NCI-H146 treated with DMSO at 0.1 percent for 48 hours (cell line): ENCODE results near the gene CCDC169.

Experiments used
- DNase-seq: peaks from one replicate; lab custom pipeline; 2025; ENCODE audit not compliant: unreplicated experiment; lab: John Stamatoyannopoulos, UW

Gene CCDC169

DNA sequence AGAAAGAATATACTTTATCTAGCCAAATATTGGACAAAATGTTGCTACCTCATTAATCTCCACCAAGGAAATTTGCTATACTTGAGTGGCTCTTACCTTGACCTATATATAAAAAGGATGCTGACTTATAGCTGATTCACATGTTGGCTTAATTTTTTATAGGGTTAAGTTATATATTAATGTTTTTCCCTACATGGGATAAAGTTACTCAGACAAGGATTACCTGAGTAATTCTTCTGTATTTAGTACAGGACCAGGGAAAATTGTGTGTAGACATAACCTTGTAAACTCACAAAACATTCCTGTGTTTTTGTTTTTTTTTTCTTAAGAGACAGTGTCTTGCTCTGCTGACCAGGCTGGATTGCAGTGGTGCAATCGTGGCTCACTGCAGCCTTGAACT, 52.6 kb downstream of the CCDC169 start:
- DNase-seq = no peak

DNA sequence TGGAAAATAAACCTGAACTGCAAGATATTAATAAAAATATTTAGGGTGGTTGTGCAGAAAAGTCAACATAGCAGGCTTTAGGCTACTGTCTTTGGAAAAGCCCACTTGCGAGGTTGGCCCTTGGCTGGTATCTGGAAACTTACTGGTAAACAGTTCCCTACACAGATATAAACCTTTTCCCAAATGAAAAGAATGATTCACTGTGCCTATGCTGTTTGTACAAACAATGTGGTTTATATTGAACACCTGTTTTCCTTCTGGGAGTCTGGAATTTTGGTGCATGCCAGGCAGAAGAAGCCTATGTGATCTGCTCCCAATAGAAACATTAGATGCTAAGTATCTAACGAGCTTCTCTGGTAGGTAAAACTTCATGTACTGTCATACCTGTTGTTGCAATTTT, 53.5 kb downstream of the CCDC169 start:
- no peak for DNase-seq

DNA sequence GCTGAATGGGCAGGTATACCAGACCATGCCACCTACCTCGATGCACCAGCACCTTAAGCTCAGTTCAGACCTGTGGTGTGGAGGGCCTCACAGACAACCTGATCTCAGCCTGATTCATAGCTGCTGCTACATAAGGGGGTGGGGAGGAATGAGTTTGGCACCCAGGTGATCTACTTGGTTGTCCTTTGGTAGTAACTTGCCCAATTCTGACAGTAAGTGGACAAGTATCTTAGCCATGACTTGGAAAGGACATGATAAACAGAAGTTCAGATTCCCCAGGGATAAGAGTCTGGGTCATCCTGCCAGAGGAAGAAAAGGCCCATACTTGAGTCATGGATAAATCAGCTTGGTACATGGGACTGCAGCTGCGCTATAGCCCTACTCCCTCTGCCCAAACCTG, 54.9 kb downstream of the CCDC169 start:
- DNase-seq = no peak

DNA sequence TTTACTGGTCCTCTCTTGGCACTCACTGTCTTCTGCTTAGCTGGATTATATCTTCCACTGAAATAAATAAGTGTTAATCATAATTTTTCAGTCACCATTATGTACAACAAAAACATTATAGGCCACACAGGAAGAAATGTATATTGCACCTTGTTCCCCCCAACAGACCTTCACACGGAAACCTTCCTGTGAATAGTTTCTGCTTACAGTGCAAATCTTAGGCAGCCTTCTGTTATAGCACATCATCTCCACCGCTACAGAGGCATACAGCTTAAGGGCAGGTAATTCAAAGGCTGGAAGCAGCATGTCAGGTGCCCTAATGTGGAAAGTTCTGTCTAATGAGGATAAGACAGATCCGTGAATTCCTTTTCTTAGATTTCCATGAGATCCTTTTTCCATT, 66.4 kb downstream of the CCDC169 start:
- DNase-seq = no peak

DNA sequence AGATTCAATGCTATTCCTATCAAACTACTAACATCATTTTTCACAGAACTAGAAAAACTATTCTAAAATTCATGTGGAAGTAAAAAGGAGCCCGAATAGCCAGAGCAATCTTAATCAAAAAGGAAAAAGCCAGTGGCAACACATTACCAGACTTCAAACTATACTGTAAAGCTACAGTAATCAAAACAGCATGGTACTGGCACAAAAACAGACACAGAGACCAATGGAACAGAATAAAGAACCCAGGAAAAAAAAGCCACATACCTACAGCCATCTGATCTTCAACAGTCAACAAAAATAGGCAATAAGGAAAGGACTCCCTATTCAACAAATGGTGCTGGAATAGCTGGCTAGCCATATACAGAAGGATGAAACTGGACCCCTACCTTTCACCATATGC, 72.9 kb downstream of the CCDC169 start:
- no peak for DNase-seq

DNA sequence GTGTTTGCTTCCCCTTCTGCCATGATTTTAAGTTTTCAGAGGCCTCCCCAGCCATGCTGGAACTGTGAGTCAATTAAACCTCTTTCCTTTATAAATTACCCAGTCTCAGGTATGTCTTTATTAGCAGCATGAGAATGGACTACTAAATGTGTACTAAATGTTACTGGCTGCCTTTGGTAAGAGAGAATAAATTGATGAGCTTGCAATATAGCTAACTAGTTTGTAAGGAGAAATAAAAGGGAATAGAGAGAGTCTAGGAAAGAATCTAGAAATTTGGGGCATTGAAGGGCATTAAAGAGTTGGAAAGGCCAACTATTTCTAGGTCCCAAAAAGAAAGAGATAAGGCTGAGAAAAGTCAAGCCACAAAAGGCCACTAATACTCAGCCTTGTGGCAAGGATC, 77.7 kb downstream of the CCDC169 start:
- no peak for DNase-seq

DNA sequence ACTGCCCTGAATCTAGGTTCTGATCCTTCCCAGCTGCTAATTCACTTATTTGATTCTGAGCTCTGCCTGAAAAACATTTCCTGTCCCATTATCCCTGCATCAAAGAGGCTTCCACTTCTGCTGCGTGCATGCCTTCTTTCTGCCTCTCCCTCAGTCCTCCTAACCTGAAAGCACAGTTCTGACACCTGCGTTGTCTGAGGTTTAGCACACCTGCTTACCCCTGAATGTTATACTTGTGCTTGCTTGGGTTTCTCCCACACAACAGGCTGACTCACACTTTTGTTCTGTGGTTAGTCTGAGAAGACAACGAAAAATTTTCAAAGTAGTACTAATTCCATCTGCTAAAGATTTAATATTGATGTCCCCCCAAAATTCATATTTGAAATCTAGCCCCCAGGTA, 80.2 kb downstream of the CCDC169 start:
- DNase-seq = no peak

DNA sequence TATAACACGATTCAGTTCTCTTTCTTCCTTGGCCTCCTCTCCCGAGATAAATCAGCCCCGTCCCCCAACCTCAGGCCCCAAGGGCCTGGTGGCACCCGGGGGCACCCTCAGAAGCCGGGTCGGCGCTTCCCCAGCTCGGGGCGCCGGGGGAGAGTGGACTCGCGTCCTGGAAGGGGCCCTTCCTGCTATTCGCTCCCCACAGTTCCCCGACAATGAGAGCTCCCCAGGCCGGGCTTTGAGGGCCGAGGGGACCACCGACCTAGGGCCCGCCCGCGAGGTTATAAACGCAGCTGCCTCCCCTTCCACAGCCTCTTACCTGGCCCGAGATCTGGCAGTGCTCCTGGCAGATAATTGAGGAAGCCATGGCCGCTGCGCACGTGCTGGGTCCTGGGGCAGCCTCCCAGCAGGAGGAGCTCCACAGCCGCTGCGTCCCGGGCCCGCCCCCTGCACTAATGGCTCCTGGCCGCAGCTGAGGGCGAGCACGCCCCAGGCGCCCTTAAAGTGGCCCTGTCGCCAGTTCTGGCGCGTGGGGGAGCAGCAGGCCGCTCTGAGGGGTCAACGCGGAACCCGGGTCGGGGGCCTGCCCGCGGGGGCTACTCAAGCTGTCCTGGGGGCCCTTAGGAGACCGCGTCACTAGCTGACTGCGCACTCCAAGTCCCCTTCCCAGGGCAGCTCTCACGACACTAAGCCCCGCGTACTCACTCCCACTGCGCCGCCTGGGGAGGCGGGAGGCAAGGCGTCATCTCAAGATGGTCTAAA, 83.3 kb downstream of the CCDC169 start, which contains the start of gene SOHLH2:
Gene SOHLH2, minus strand, starts transcription at position 394 of the 759 bp plus-strand sequence. Its CDS starts 30 bp downstream, at position 364.
- no peak for DNase-seq

DNA sequence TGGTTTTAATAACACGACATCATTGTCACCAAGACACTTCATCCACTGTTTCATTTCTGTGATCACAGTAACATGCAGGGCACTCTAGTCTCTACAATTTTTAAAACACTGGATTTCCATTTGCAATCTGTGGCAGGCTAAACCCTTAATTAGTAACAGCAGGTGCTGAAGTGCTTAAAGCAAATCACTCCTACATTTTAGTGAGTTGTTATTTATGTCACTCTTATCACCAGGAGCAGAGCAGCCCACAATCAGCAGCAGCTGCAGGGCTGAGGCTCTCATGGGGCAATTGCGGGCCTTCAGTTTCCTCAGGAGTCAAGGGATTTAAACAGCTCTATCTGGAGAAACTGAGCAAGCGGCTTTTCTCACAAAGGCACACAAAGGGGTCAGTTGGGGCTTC, 84.8 kb downstream of the CCDC169 start:
- no peak for DNase-seq

DNA sequence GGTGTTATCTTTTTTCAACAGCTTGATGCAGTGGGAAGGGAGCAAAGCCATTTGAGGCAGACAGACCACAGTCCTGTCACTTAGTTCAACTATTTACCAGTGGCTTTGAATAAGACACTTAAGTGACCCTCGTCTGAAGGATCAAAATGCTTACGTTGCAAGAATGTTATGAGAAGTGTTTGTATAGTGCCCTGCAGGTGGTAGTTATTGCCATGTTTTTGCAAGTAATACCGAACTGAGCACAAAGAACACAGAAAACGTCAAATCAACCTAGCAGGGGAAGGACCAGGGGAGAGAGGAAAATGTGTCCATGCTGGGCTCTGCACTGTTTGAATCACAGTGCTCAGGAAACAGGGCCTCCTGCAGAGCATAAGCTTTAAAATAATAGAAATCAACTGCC, 86.0 kb downstream of the CCDC169 start:
- no peak for DNase-seq

DNA sequence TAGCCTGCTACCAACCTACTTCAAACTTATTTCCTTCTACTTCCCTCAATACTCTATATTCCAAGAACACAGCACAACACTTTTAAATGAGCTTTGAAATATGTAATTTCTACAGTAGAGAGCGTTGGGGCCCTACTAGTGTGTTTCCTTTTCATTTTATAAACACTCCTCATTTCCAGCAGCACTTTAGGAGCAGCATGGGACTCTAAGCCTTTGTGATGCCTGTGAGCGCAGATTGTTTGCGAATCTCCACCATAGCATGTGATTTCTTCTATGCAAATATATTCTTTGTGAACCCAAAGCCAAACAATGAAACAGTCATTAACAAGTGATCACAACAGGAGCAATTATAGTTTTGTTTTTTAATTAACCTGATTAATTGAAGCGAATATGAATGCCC, 86.9 kb downstream of the CCDC169 start:
- DNase-seq = no peak

DNA sequence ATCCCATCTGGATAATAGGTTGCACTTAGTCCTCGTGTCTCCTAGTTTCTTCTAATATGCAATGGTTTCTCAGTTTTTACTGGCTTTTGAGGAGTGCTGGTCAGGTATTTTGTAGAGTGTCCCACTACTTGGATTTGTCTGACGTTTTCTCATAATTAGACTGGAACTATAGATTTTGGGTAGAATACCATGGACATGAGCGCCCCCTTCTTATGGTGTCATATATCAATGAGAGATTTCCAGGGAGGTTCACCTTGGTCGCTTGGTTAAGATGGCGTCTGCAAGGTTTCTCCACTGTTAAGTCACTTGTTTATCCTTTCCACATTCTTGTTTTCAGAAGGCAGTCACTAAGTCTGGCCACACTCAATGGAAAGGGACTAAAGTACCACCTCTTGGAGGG, 89.9 kb downstream of the CCDC169 start:
- no peak for DNase-seq

DNA sequence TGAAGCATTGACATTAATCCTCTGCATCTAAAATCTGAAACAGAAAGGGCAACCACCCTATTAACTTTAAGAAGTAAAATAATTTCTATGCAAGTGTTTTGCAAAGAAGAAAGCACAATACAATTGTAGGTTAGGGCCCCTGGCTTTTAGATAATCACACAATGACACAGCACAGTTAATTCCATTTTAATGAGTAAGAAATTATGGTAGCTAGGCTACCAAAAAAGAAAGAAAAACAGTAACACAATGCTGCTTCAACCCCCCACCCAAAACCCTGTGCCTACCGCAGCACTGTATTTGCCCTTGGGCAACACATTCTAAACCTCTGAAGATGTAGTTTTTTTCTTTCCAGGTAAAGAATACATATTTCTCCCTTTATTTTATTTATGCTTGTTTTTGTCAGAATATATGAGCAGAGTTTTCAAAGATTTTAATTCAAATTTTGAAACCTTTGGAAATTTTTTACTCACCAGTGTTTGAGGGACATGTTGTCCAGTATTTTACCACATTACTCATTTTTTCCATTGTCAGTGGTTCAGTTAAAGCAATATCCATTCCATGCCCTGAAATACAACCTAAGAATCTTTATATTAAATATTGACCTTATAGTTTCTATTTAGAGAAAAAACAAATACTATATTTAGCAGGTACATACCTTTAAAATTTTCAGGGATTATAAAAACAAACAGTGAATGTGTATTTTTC, 104.3 kb downstream of the CCDC169 start:
- peak; percentile 90 for DNase-seq

DNA sequence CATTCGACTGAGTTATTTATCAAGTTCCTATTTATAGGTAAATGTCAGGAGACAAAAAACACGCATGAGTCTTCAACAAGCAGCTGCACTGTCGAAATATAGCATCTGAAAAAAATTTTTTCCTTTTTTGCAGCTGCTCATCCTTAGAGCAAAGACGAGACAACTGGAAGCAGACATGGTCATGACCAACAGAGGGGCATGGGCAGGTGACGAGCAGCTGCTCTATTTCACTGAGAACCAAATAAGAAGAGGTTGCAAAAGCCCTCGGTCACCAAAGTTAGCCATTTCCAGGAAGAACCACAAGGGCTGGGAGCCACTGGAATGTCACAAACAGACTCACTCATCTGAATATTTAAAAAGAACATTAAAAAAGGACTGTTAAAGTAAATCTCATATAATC, 105.4 kb downstream of the CCDC169 start:
- peak; percentile 82 for DNase-seq

DNA sequence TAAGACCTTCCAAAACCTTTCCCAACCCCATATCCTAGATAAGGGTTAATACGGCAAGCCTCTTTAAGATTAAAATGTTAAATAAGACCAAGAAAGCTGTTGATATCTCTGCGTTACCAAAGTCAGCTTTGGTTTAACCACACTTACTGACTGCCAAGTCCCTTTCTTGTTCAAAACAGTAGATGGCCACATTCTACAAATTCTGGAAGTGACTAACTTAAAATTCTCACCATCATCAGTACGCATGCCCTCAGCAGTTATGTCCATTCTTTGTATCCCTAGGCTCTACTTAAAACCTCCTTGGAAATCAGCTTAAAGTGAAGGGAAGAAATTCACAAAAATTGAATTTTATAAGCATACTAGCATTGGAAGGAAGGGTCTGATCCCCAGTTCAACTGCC, 106.8 kb downstream of the CCDC169 start:
- no peak for DNase-seq

DNA sequence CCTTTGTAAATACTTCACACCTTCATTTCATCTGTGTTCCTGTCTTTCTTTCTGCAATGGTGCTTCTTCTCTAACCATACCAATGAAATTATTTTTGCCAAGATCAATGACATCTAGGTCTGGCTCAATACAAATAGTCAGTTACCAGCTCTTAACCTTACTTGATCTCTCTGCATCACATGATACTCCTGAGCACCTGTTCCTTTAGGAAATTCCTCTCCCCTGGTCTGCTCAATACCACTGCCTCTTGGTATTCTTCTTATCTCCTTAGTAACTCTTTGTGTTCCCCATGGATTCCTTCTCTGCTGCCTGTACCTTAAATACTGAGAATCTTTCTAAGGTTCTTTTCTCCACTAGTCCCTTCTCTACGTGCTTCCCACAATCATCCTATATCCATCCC, 109.2 kb downstream of the CCDC169 start:
- no peak for DNase-seq

DNA sequence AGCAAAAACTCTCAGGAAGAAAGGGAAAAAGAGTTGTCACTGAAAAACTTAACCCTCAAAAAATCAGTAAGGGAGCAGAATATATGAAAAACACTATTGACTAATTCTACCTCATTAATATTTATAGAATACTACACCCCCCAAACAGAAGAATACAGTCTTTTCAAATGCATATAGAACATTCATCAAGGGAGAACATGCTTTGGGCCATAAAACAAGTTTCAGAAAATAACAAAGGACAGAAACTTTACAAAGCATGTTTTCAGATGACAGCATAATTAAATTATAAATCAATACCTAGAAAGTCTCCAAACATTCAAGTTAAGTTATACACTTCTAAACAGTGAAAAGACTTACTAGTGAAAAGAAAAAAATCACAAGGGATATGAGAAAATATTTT, 113.7 kb downstream of the CCDC169 start:
- DNase-seq = no peak
